GM12878 (cell line): ENCODE results near the gene ZNF814. TPM values are rescaled to one million over a fixed set of nuclear protein-coding genes. Genes with fewer than 3 reads are reported as not detected.
"Not testable (repeated sequence)": the region's sequence is repeated elsewhere in the genome, so short reads cannot be mapped to it uniquely, and the experiment has no call there.

Source experiments
- ATAC-seq: fragments of 200-7000 bp; cut with Tn5 transposase; 3 replicates; pipeline ENCODE4 v1.9.1; 2020; ENCODE audit warnings: mild to moderate bottlenecking, moderate library complexity
- BruUV-seq: library from RNA; stranded (reverse); fragments of 400-500 nt; replicated peaks from 2 replicates; lab custom pipeline; 2021; lab: Mats Ljungman, UMichigan
- CTCF ChIA-PET: fragments of 300-600 bp; sonication (Branson Sonifier 250); formaldehyde crosslinking; extraction: SDS; loops from one replicate; lab custom pipeline; 2021; ENCODE audit warnings: inconsistent platforms; lab: Yijun Ruan, JAX
- POLR2A ChIA-PET: fragments of 350-600 bp; formaldehyde crosslinking; extraction: SDS; loops from one replicate; lab custom pipeline; 2021; ENCODE audit warnings: inconsistent platforms; lab: Charles Lee
- RAD21 ChIA-PET: fragments of 300-600 bp; sonication (Branson Sonifier 250); formaldehyde crosslinking; loops from one replicate; lab custom pipeline; 2023; ENCODE audit warnings: antibody characterized with exemption; ENCODE audit not compliant: unreplicated experiment; lab: Charles Lee
- SMC1A ChIA-PET: fragments of 300-600 bp; sonication (Branson Sonifier 250); formaldehyde crosslinking; loops from one replicate; lab custom pipeline; 2023; ENCODE audit not compliant: unreplicated experiment, uncharacterized antibody; lab: Charles Lee
- DNase-seq: peaks from one replicate; pipeline ENCODE4 v3.0.0-alpha.2; 2011; ENCODE audit warnings: low read depth, low spot score
- FAIRE-seq: peaks from 3 replicates; lab custom pipeline; 2011; peaks lifted over from hg19 to GRCh38; lab: Jason Lieb, UNC
- H2AFZ ChIP-seq: 2 replicates; pipeline ENCODE4 v1.6.0; 2011; ENCODE audit warnings: low read depth, low read length, control low read depth; ENCODE audit not compliant: control insufficient read depth
- H3K27ac ChIP-seq: 2 replicates; pipeline ENCODE4 v1.5.1; 2011; ENCODE audit warnings: control low read depth; ENCODE audit not compliant: control insufficient read depth, insufficient read depth
- H3K27me3 ChIP-seq, 2 experiments: replicated peaks in 1 of 2; 2 replicates each; pipeline versions ENCODE4 v1.6.0 to v1.6.1; 2011; ENCODE audit warnings: low read length in 1 of 2; ENCODE audit not compliant: control insufficient read depth in 2 of 2, insufficient read depth in 2 of 2
- H3K36me3 ChIP-seq, 2 experiments: 2 replicates each; pipeline ENCODE4 v1.5.1; 2011; ENCODE audit warnings: low read length in 1 of 2; ENCODE audit not compliant: control insufficient read depth in 2 of 2, insufficient read depth in 2 of 2
- H3K4me1 ChIP-seq: 2 replicates; pipeline ENCODE4 v1.6.1; 2011; ENCODE audit warnings: mild to moderate bottlenecking, low read length, moderate library complexity, mixed read lengths; ENCODE audit not compliant: control insufficient read depth, insufficient read depth
- H3K4me2 ChIP-seq: 2 replicates; pipeline ENCODE4 v1.6.0; 2011; ENCODE audit warnings: control low read depth; ENCODE audit not compliant: control insufficient read depth, insufficient read depth
- H3K4me3 ChIP-seq: fragments of 200-600 bp; sonication (generic); 2 replicates; pipeline ENCODE4 v1.5.1; 2016
- H3K79me2 ChIP-seq: 2 replicates; pipeline ENCODE4 v1.6.0; 2011; ENCODE audit warnings: low read length; ENCODE audit not compliant: control insufficient read depth, insufficient read depth
- H3K9ac ChIP-seq: 2 replicates; pipeline ENCODE4 v1.8.0; 2011; ENCODE audit warnings: low read length, control low read depth, mixed read lengths; ENCODE audit not compliant: control insufficient read depth, insufficient read depth
- H3K9me3 ChIP-seq: replicated peaks from 3 replicates; pipeline ENCODE4 v1.5.1; 2011; ENCODE audit warnings: mild to moderate bottlenecking, low read length; ENCODE audit not compliant: control insufficient read depth, insufficient read depth
- H4K20me1 ChIP-seq: 2 replicates; pipeline ENCODE4 v1.6.0; 2011; ENCODE audit not compliant: control insufficient read depth, insufficient read depth
- CBX5 ChIP-seq: sonication (generic); IDR thresholded peaks from 2 replicates; pipeline ENCODE4 v1.6.1; 2016; ENCODE audit warnings: low read depth, moderate library complexity, mild to moderate bottlenecking, inconsistent platforms
- IKZF2 ChIP-seq, 2 experiments: fragments of 450-650 bp; IDR thresholded peaks; 2 replicates each; pipeline ENCODE4 v1.6.1; 2017; ENCODE audit warnings: mild to moderate bottlenecking in 2 of 2, moderate library complexity in 2 of 2
- IRF3 ChIP-seq: fragments of 450-650 bp; IDR thresholded peaks from 2 replicates; pipeline ENCODE4 v1.6.1; 2014; ENCODE audit warnings: mild to moderate bottlenecking
- NFYB ChIP-seq: IDR thresholded peaks from 2 replicates; pipeline ENCODE4 v1.6.1; 2011; ENCODE audit warnings: low read depth, mild to moderate bottlenecking, low read length, improper control_type of control experiment, moderate library complexity; ENCODE audit not compliant: insufficient read depth
- RELB ChIP-seq: fragments of 450-650 bp; IDR thresholded peaks from 2 replicates; pipeline ENCODE4 v1.6.1; 2017; ENCODE audit warnings: low read depth, mild to moderate bottlenecking, moderate library complexity
- SUZ12 ChIP-seq: fragments of 200-600 bp; sonication (generic); IDR thresholded peaks from one replicate; pipeline ENCODE4 v1.6.1; 2018; ENCODE audit warnings: antibody characterized with exemption, mild to moderate bottlenecking; ENCODE audit not compliant: unreplicated experiment
- ZBTB11 ChIP-seq: fragments of 450-650 bp; formaldehyde crosslinking; IDR thresholded peaks from 2 replicates; pipeline ENCODE4 v1.5.0; 2022; ENCODE audit warnings: mild to moderate bottlenecking, missing genetic modification characterization
- WGBS: methylation state at CpG from one replicate; pipeline ENCODE4 v1.1.6; 2016; ENCODE audit warnings: low lambda C conversion rate; ENCODE audit not compliant: insufficient replicate concordance, insufficient coverage; ENCODE audit errors: missing lambda C conversion rate; 5-methylcytosine and 5-hydroxymethylcytosine counted together
- in situ Hi-C: fragments of 300-500 bp; cut with MboI; formaldehyde crosslinking; loops from 9 replicates; pipeline ENCODE4 v1.14.3; 2018; ENCODE audit warnings: mixed read lengths
- intact Hi-C: fragments of 100-400 bp; cut with micrococcal nuclease; formaldehyde crosslinking; loops from one replicate; pipeline ENCODE4 v1.14.2; 2022; ENCODE audit not compliant: unreplicated experiment
- polyA plus RNA-seq, 11 experiments: library from polyadenylated mRNA; depleted of rRNA in 4 of 11; unstranded in 6 of 11; stranded (reverse) in 5 of 11; fragments of >200 nt; fragmentation: Nextera tagmentation in 4 of 11; fragmentation: Illumina TruSeq in 1 of 11; extraction: Ambion mirVana in 4 of 11; extraction: Trizol in 1 of 11; gene quantifications; 1 replicate in 1 of 11; 2 replicates in 10 of 11; pipeline versions ENCODE4 v1.2.1 to v1.2.3, GENCODE V29; 2011 to 2016; ENCODE audit warnings: inconsistent platforms in 2 of 11, missing spikeins in 2 of 11, low read depth in 1 of 11
- total RNA-seq, 4 experiments: library from RNA; depleted of rRNA in 3 of 4; stranded (reverse); fragments of >200 nt in 3 of 4; fragmentation: Illumina TruSeq in 1 of 4; extraction: Trizol in 1 of 4; gene quantifications; 2 replicates each; pipeline versions ENCODE4 v1.2.1 to v1.2.3, GENCODE V29; 2013 to 2021

The ZNF814 gene
- total and polyA plus RNA-seq, 10 of the 15 experiments (the other 5 are each of a cell fraction or from before 2014, with no cell fraction given): 10.9 to 31.0 (median 21.6) TPM

- TF ChIP-seq IRF3 (no peak), SUZ12 (no peak), ZBTB11 (CRISPR knock-in tag) (no peak), RELB (no peak), IKZF2 (IDR thresholded peaks at IDR 0.05) (no peak), NFYB (no peak), CBX5 (no peak)
Measured at GRCh38 chr19:57825511-57825910, 63.3 kb downstream of the ZNF814 start (continued).

- H3K4me1 ChIP-seq, H2AFZ ChIP-seq, RAD21 ChIA-PET, H4K20me1 ChIP-seq, DNase-seq, H3K4me2 ChIP-seq, POLR2A ChIA-PET, CTCF ChIA-PET, ATAC-seq, SMC1A ChIA-PET, BruUV-seq, H3K27ac ChIP-seq, H3K9ac ChIP-seq, intact Hi-C loops, FAIRE-seq, H3K27me3 ChIP-seq, H3K9me3 ChIP-seq, H3K4me3 ChIP-seq: not testable (repeated sequence)
- WGBS: 66% methylated on average over 4 of the region's 4 CpGs
- Histone ChIP-seq H3K79me2 (peaks cover 43% of the 10 kb centered on the region), H3K36me3 (peaks cover 0 to 11% of the 10 kb centered on the region in 2 experiments; a peak in 2 of 4 replicates)
- in situ Hi-C loops: loop anchor here (25.0 kb wide), 1 partner anchor 1686 kb away; the partner anchor contains the start of gene ZNF444
Measured at GRCh38 chr19:57823608-57824007, 65.2 kb downstream of the ZNF814 start.

GRCh38 chr19:57823155-57823554 is 65.7 kb downstream of the ZNF814 start:
- RAD21 ChIA-PET: not testable (repeated sequence)

More at GRCh38 chr19:57823155-57823554, 65.7 kb downstream of the ZNF814 start:
- DNase-seq, H3K4me3 ChIP-seq, H3K27me3 ChIP-seq, H3K9me3 ChIP-seq, POLR2A ChIA-PET, H2AFZ ChIP-seq, H3K4me2 ChIP-seq, H4K20me1 ChIP-seq, H3K9ac ChIP-seq, ATAC-seq, FAIRE-seq, BruUV-seq, H3K4me1 ChIP-seq, intact Hi-C loops, H3K27ac ChIP-seq, SMC1A ChIA-PET: not testable (repeated sequence)
- WGBS: 100% methylated on average over 2 of the region's 2 CpGs
- CTCF ChIA-PET: interaction anchor here (1.1 kb wide), 1 partner anchor 273 kb away, joined by 3 read pairs; no protein-coding TSS in a partner anchor
- H3K79me2 ChIP-seq: peaks cover 43% of the 10 kb centered on the region
- in situ Hi-C loops: loop anchor here (25.0 kb wide), 1 partner anchor 1686 kb away; the partner anchor contains the start of gene ZNF444
- peaks cover 0 to 11% of the 10 kb centered on the region in 2 experiments; a peak in 2 of 4 replicates for H3K36me3 ChIP-seq
